ENCODE data around the gene GRIK5.

DNA sequence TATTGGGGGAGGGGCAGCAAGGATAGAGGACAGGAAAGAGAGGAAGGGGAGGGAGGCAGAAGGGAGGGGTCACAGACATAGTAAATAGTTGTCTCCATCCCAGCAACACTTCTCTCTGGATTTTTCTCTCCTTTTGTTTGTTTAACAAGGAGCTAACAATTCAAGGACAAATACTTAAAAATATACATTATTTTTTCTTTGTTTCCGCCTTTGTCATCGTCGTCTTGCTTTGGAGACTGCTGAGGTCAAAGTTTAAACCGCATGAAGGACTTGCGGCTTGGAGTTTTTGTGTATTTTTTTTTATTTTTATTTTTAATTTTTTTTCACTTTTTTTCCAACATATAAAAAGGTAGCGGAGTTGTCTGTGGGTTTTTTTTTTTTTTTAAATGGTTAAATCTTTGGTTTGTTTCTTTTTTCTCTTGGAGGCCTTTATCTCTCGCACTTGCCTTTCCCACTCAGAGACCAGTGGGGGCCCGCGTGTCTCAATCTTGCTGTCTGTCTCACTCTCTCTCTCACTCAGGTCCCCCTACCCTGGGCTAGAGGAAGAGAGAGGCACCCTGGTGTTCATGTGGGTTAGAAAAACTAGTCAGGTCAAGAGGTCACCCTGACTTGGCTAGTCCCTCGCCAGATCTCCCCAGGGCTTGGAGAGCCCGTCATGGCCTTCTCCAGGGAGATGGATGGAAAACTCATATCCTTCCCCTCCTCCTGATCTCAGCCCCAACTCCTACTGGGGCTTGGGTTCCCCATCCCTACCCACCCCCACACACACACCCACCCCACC, 17.0 kb upstream of the GRIK5 start:
- TF ChIP-seq, protein P1, sequence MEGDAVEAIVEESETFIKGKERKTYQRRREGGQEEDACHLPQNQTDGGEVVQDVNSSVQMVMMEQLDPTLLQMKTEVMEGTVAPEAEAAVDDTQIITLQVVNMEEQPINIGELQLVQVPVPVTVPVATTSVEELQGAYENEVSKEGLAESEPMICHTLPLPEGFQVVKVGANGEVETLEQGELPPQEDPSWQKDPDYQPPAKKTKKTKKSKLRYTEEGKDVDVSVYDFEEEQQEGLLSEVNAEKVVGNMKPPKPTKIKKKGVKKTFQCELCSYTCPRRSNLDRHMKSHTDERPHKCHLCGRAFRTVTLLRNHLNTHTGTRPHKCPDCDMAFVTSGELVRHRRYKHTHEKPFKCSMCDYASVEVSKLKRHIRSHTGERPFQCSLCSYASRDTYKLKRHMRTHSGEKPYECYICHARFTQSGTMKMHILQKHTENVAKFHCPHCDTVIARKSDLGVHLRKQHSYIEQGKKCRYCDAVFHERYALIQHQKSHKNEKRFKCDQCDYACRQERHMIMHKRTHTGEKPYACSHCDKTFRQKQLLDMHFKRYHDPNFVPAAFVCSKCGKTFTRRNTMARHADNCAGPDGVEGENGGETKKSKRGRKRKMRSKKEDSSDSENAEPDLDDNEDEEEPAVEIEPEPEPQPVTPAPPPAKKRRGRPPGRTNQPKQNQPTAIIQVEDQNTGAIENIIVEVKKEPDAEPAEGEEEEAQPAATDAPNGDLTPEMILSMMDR (conservative IDR thresholded peaks at IDR 0.05; ENCODE audit: low read length), result no peak
- TF ChIP-seq EZH2phosphoT487 (IDR thresholded peaks at IDR 0.05; ENCODE audit: borderline replicate concordance), result no peak
